ENCODE measurements around the gene TENM3. TPM values are rescaled to one million over a fixed set of nuclear protein-coding genes. Genes with fewer than 3 reads are reported as not detected.

The TENM3 gene
- total and polyA plus RNA-seq, 7 experiments from 2014 or later, result not detected

GRCh38 chr4:182560358-182560757 lies 317.2 kb downstream of the TENM3 start:
- H3K27me3 ChIP-seq (ENCODE audit: control insufficient read depth in 2 of 2, insufficient read depth in 2 of 2, low read length in 2 of 2), result no peaks in the 10 kb centered on the region
- no peaks in the 10 kb centered on the region for H3K4me1 ChIP-seq (ENCODE audit: control insufficient read depth in 2 of 2, insufficient read depth in 2 of 2, low read length in 2 of 2)
- H3K27ac Mint-ChIP-seq, result no peak overlapping the region
- H3K36me3 Mint-ChIP-seq, result no peaks in the 10 kb centered on the region
- H3K9me3 Mint-ChIP-seq, result no peaks in the 10 kb centered on the region
- CTCF ChIA-PET, result no interaction called here
- POLR2A ChIA-PET, result no interaction called here
- H3K27ac ChIP-seq (ENCODE audit: low read depth, low read length), result no peak overlapping the region
- no peak overlapping the region for H3K4me3 ChIP-seq (ENCODE audit: low read length)
- no peaks in the 10 kb centered on the region for H3K4me1 Mint-ChIP-seq
- peaks cover 6 to 46% (median 30%) of the 10 kb centered on the region in 5 donors for H3K27me3 Mint-ChIP-seq
- no peaks in the 10 kb centered on the region for H3K36me3 ChIP-seq (ENCODE audit: control insufficient read depth in 2 of 3, insufficient read depth in 3 of 3, low read length in 3 of 3)
- no peak for DNase-seq
- no peak overlapping the region for H3K4me3 Mint-ChIP-seq
- no peak for ATAC-seq
- no peaks in the 10 kb centered on the region for H3K9me3 ChIP-seq (ENCODE audit: control insufficient read depth in 2 of 3, low read length in 3 of 3)
- intact Hi-C loops (cut with micrococcal nuclease), result no loop called here

GRCh38 chr4:182562350-182562749 lies 319.1 kb downstream of the TENM3 start:
- POLR2A ChIA-PET, result no interaction called here
- no peak overlapping the region for H3K4me3 ChIP-seq (ENCODE audit: low read length)
- no peaks in the 10 kb centered on the region for H3K4me1 Mint-ChIP-seq

DNA sequence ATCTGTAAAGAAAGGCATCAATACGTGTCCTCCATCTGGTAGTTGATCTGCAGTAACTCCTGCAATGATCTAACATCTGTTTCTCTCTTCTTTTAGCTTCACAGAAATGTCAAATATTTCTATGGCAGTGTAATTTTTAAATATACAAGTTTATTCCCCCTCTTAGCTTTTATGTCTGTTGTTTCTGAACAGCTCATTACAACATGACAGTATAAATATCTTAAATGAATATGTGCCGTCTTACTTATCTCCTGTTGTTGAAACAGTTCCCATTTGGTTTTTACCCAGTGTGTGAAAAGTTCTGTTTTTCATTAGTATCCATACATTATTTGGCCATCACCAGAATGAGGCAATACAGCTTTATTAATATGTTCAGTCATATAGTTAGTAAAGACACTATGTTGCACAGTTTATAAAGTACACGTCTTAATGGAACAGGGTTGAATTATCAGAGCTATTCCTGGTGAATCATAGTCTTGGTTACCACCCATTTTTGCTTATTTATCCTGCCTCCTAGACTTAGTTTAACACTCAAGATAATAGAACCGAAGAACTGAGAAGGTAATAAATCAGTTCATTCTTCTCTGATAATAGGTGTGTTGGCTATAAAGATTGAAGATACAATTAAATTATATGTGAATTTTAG lies 321.6 kb downstream of the TENM3 start:
- no peaks in the 10 kb centered on the region for H3K9me3 ChIP-seq (ENCODE audit: control insufficient read depth in 2 of 3, low read length in 3 of 3)
- H3K27ac ChIP-seq (ENCODE audit: low read depth, low read length), result no peak overlapping the region
- peaks cover 6 to 46% (median 25%) of the 10 kb centered on the region in 5 donors for H3K27me3 Mint-ChIP-seq
- no peak overlapping the region for H3K27ac Mint-ChIP-seq
- no peaks in the 10 kb centered on the region for H3K4me1 Mint-ChIP-seq
- no peaks in the 10 kb centered on the region for H3K36me3 ChIP-seq (ENCODE audit: control insufficient read depth in 2 of 3, insufficient read depth in 3 of 3, low read length in 3 of 3)
- H3K4me3 Mint-ChIP-seq, result no peak overlapping the region
- no peaks in the 10 kb centered on the region for H3K27me3 ChIP-seq (ENCODE audit: control insufficient read depth in 2 of 2, insufficient read depth in 2 of 2, low read length in 2 of 2)
- no peaks in the 10 kb centered on the region for H3K36me3 Mint-ChIP-seq
- no peaks in the 10 kb centered on the region for H3K4me1 ChIP-seq (ENCODE audit: control insufficient read depth in 2 of 2, insufficient read depth in 2 of 2, low read length in 2 of 2)
- DNase-seq (no peak), ATAC-seq (no peak)
- H3K9me3 Mint-ChIP-seq, result peaks cover 0 to 2% (median 0%) of the 10 kb centered on the region in 11 donors
- POLR2A ChIA-PET, result no interaction called here
- CTCF ChIA-PET, result no interaction called here
- intact Hi-C loops (cut with micrococcal nuclease), result no loop called here
- no peak overlapping the region for H3K4me3 ChIP-seq (ENCODE audit: low read length)

More at GRCh38 chr4:182562350-182562749, 319.1 kb downstream of the TENM3 start:
- no peaks in the 10 kb centered on the region for H3K36me3 ChIP-seq (ENCODE audit: control insufficient read depth in 2 of 3, insufficient read depth in 3 of 3, low read length in 3 of 3)
- DNase-seq (no peak), ATAC-seq (no peak)
- no peak overlapping the region for H3K27ac ChIP-seq (ENCODE audit: low read depth, low read length)
- no peaks in the 10 kb centered on the region for H3K27me3 ChIP-seq (ENCODE audit: control insufficient read depth in 2 of 2, insufficient read depth in 2 of 2, low read length in 2 of 2)
- Mint-ChIP-seq H3K36me3 (no peaks in the 10 kb centered on the region), H3K9me3 (peaks cover 0 to under 1% (median 0%) of the 10 kb centered on the region in 11 donors), H3K27me3 (peaks cover 6 to 45% (median 30%) of the 10 kb centered on the region in 5 donors), H3K4me3 (no peak overlapping the region), H3K27ac (no peak overlapping the region)
- intact Hi-C loops (cut with micrococcal nuclease), result no loop called here
- H3K4me1 ChIP-seq (ENCODE audit: control insufficient read depth in 2 of 2, insufficient read depth in 2 of 2, low read length in 2 of 2), result no peaks in the 10 kb centered on the region
- no peaks in the 10 kb centered on the region for H3K9me3 ChIP-seq (ENCODE audit: control insufficient read depth in 2 of 3, low read length in 3 of 3)
- CTCF ChIA-PET, result no interaction called here

- Mint-ChIP-seq H3K27me3 (peaks cover 0 to 36% (median 15%) of the 10 kb centered on the region in 5 donors), H3K4me3 (no peak overlapping the region), H3K4me1 (no peaks in the 10 kb centered on the region), H3K27ac (no peak overlapping the region), H3K36me3 (no peaks in the 10 kb centered on the region), H3K9me3 (peaks cover 0 to 2% (median 0%) of the 10 kb centered on the region in 11 donors)
- DNase-seq (no peak), ATAC-seq (no peak)
- Histone ChIP-seq H3K4me3 (ENCODE audit: low read length) (no peak overlapping the region), H3K27me3 (ENCODE audit: control insufficient read depth in 2 of 2, insufficient read depth in 2 of 2, low read length in 2 of 2) (no peaks in the 10 kb centered on the region), H3K36me3 (ENCODE audit: control insufficient read depth in 2 of 3, insufficient read depth in 3 of 3, low read length in 3 of 3) (no peaks in the 10 kb centered on the region), H3K9me3 (ENCODE audit: control insufficient read depth in 2 of 3, low read length in 3 of 3) (no peaks in the 10 kb centered on the region), H3K4me1 (ENCODE audit: control insufficient read depth in 2 of 2, insufficient read depth in 2 of 2, low read length in 2 of 2) (no peaks in the 10 kb centered on the region), H3K27ac (ENCODE audit: low read depth, low read length) (no peak overlapping the region)
- CTCF ChIA-PET, result no interaction called here
- POLR2A ChIA-PET, result no interaction called here
- intact Hi-C loops (cut with micrococcal nuclease), result no loop called here
Measured at GRCh38 chr4:182567119-182567518, 323.9 kb downstream of the TENM3 start.

DNA sequence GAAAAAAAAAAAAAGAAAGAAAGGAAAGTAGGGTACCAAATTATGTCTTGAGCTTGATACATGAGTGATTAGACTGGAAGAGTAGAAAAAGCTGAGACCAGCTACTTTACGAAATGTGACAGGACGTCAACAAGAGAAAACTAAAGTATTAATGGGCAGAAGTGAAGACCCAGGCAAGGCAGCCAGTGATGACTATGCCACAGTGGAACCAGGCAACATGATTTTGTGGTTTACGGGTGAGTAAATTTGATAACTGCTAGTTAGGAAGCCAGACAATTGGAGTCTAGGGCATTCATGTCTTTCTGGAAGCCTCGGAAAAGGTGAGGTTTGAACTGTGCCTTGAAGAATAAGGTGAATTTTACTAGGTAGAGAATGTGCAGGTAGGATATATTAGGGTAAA lies 326.4 kb downstream of the TENM3 start:
- ChIA-PET POLR2A (no interaction called here), CTCF (no interaction called here)
- no peak overlapping the region for H3K4me3 ChIP-seq (ENCODE audit: low read length)
- no peaks in the 10 kb centered on the region for H3K4me1 ChIP-seq (ENCODE audit: control insufficient read depth in 2 of 2, insufficient read depth in 2 of 2, low read length in 2 of 2)
- Mint-ChIP-seq H3K27ac (no peak overlapping the region), H3K4me3 (no peak overlapping the region), H3K9me3 (peaks cover 0 to 2% (median 0%) of the 10 kb centered on the region in 11 donors), H3K36me3 (no peaks in the 10 kb centered on the region), H3K4me1 (no peaks in the 10 kb centered on the region), H3K27me3 (peaks cover 1 to 24% (median 16%) of the 10 kb centered on the region in 5 donors)
- no peaks in the 10 kb centered on the region for H3K27me3 ChIP-seq (ENCODE audit: control insufficient read depth in 2 of 2, insufficient read depth in 2 of 2, low read length in 2 of 2)
- no peak for DNase-seq
- ATAC-seq, result no peak
- intact Hi-C loops (cut with micrococcal nuclease), result no loop called here
- H3K36me3 ChIP-seq (ENCODE audit: control insufficient read depth in 2 of 3, insufficient read depth in 3 of 3, low read length in 3 of 3), result no peaks in the 10 kb centered on the region
- H3K9me3 ChIP-seq (ENCODE audit: control insufficient read depth in 2 of 3, low read length in 3 of 3), result no peaks in the 10 kb centered on the region
- H3K27ac ChIP-seq (ENCODE audit: low read depth, low read length), result no peak overlapping the region

DNA sequence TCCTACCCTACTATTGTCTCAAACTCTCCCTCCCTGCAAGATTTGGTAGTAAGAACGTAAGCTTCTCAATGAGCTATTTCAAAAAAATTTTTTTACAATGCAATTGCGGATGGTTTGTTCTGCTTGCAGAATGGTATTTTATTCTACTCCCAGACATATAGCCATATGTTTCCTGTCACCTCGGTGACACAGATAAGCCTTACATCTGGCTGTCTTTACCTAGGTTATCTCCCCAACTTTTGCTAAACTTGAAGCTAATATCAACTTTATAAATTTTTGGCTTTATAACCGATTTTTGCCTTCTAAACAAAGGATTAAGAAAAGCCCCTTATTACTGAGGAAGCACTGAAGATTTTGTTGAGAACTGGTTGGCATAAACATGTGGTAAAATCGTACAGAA lies 331.5 kb downstream of the TENM3 start:
- no peak for DNase-seq
- H3K9me3 ChIP-seq (ENCODE audit: control insufficient read depth in 2 of 3, low read length in 3 of 3), result no peaks in the 10 kb centered on the region
- intact Hi-C loops (cut with micrococcal nuclease), result no loop called here
- H3K36me3 ChIP-seq (ENCODE audit: control insufficient read depth in 2 of 3, insufficient read depth in 3 of 3, low read length in 3 of 3), result no peaks in the 10 kb centered on the region
- no peak overlapping the region for H3K4me3 Mint-ChIP-seq
- H3K4me1 ChIP-seq (ENCODE audit: control insufficient read depth in 2 of 2, insufficient read depth in 2 of 2, low read length in 2 of 2), result no peaks in the 10 kb centered on the region
- no peaks in the 10 kb centered on the region for H3K9me3 Mint-ChIP-seq
- H3K27ac ChIP-seq (ENCODE audit: low read depth, low read length), result no peak overlapping the region
- H3K36me3 Mint-ChIP-seq, result no peaks in the 10 kb centered on the region
- peaks cover 2 to 21% (median 11%) of the 10 kb centered on the region in 5 donors for H3K27me3 Mint-ChIP-seq
- CTCF ChIA-PET, result no interaction called here
- H3K27me3 ChIP-seq (ENCODE audit: control insufficient read depth in 2 of 2, insufficient read depth in 2 of 2, low read length in 2 of 2), result no peaks in the 10 kb centered on the region
- H3K4me3 ChIP-seq (ENCODE audit: low read length), result no peak overlapping the region
- no peaks in the 10 kb centered on the region for H3K4me1 Mint-ChIP-seq
- no peak overlapping the region for H3K27ac Mint-ChIP-seq
- no peak for ATAC-seq
- POLR2A ChIA-PET, result no interaction called here

GRCh38 chr4:182575225-182575624 lies 332.0 kb downstream of the TENM3 start:
- ATAC-seq, result no peak
- H3K4me3 ChIP-seq (ENCODE audit: low read length), result no peak overlapping the region
- Mint-ChIP-seq H3K9me3 (no peaks in the 10 kb centered on the region), H3K4me1 (no peaks in the 10 kb centered on the region), H3K27me3 (peaks cover 2 to 21% (median 11%) of the 10 kb centered on the region in 5 donors), H3K27ac (no peak overlapping the region), H3K36me3 (no peaks in the 10 kb centered on the region), H3K4me3 (no peak overlapping the region)
- no peaks in the 10 kb centered on the region for H3K9me3 ChIP-seq (ENCODE audit: control insufficient read depth in 2 of 3, low read length in 3 of 3)
- intact Hi-C loops (cut with micrococcal nuclease), result no loop called here
- H3K4me1 ChIP-seq (ENCODE audit: control insufficient read depth in 2 of 2, insufficient read depth in 2 of 2, low read length in 2 of 2), result no peaks in the 10 kb centered on the region
- ChIA-PET CTCF (no interaction called here), POLR2A (no interaction called here)
- no peaks in the 10 kb centered on the region for H3K27me3 ChIP-seq (ENCODE audit: control insufficient read depth in 2 of 2, insufficient read depth in 2 of 2, low read length in 2 of 2)
- no peaks in the 10 kb centered on the region for H3K36me3 ChIP-seq (ENCODE audit: control insufficient read depth in 2 of 3, insufficient read depth in 3 of 3, low read length in 3 of 3)
- no peak for DNase-seq
- H3K27ac ChIP-seq (ENCODE audit: low read depth, low read length), result no peak overlapping the region
